A549 (cell line): Measurements from ENCODE around the gene PPTC7.
A peak's percentile ranks its signal among the peaks of the same experiment; 100 is the strongest.

Experiments used
- CHD2 ChIP-seq: fragments of 150-350 bp; IDR thresholded peaks from 2 replicates; pipeline ENCODE4 v1.6.1; 2014; ENCODE audit warnings: low read length; ENCODE audit not compliant: partially characterized antibody
- CTCF ChIP-seq: fragments of >200 bp; sonication (Bioruptor Twin); formaldehyde crosslinking; IDR thresholded peaks from 3 replicates; pipeline ENCODE4 v1.5.1; 2016
- KDM5A ChIP-seq: fragments of 200-600 bp; sonication (generic); IDR thresholded peaks from 2 replicates; pipeline ENCODE4 v1.6.1; 2016; ENCODE audit warnings: antibody characterized with exemption, mild to moderate bottlenecking
- MAZ ChIP-seq: fragments of 150-350 bp; IDR thresholded peaks from 2 replicates; pipeline ENCODE4 v1.6.1; 2014; ENCODE audit warnings: antibody characterized with exemption, low read depth, low read length, borderline replicate concordance
- POLR2A ChIP-seq: IDR thresholded peaks from 2 replicates; pipeline ENCODE4 v1.6.1; 2012; ENCODE audit warnings: mild to moderate bottlenecking, low read length
- POLR2AphosphoS2 ChIP-seq: conservative IDR thresholded peaks from 2 replicates; pipeline ENCODE4 v1.6.1; 2012; ENCODE audit warnings: low read length, improper control_type of control experiment, inconsistent platforms
- RAD21 ChIP-seq, 2 experiments: fragments of >200 bp in 1 of 2; sonication (Bioruptor Twin) in 1 of 2; formaldehyde crosslinking in 1 of 2; IDR thresholded peaks in 1 of 2; conservative IDR thresholded peaks in 1 of 2; 2 replicates in 1 of 2; 3 replicates in 1 of 2; pipeline ENCODE4 v1.6.1; 2012 to 2018; ENCODE audit warnings: inconsistent platforms in 1 of 2
- RCOR1 ChIP-seq: fragments of 150-350 bp; IDR thresholded peaks from 2 replicates; pipeline ENCODE4 v1.6.1; 2014; ENCODE audit warnings: antibody characterized with exemption, low read length, low read depth
- REST ChIP-seq: fragments of 200-600 bp; sonication (generic); IDR thresholded peaks from 2 replicates; pipeline ENCODE4 v1.6.1; 2016; ENCODE audit warnings: antibody characterized with exemption, mild to moderate bottlenecking, moderate library complexity
- RNF2 ChIP-seq: fragments of 200-600 bp; sonication (generic); IDR thresholded peaks from 2 replicates; pipeline ENCODE4 v1.6.1; 2016; ENCODE audit warnings: low read depth, mild to moderate bottlenecking, antibody characterized with exemption, moderate library complexity, borderline replicate concordance
- TF ChIP-seq, protein P1 (sequence below): IDR thresholded peaks from 2 replicates; pipeline ENCODE4 v1.6.1; 2012

GRCh38 chr12:110577864-110578693 is 5.0 kb downstream of the PPTC7 start:
- TF ChIP-seq REST (no peak), MAZ (no peak), RNF2 (no peak), CTCF (no peak), POLR2A (no peak), RAD21 (conservative IDR thresholded peaks at IDR 0.05 in 1 of 2, IDR thresholded peaks at IDR 0.05 in 1 of 2) (no peak), KDM5A (no peak), POLR2AphosphoS2 (no peak), RCOR1 (no peak), CHD2 (no peak)
- TF ChIP-seq, protein P1, sequence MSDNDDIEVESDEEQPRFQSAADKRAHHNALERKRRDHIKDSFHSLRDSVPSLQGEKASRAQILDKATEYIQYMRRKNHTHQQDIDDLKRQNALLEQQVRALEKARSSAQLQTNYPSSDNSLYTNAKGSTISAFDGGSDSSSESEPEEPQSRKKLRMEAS = peak; percentile 20; the same call in 1 of the 2 replicates
